Measurements from ENCODE around the gene PDIA6.

The PDIA6 gene

GRCh38 chr2:10778724-10779115 is 33.9 kb downstream of the PDIA6 start:
- TF ChIP-seq POLR2AphosphoS5 (IDR thresholded peaks at IDR 0.05; ENCODE audit: low read depth, low read length) (no peak), TAF1 (IDR thresholded peaks at IDR 0.05; ENCODE audit: low read depth, low read length) (no peak), PAX5 (IDR thresholded peaks at IDR 0.05; ENCODE audit: insufficient read depth, low read length, severe bottlenecking) (no peak), POU2F2 (IDR thresholded peaks at IDR 0.05; ENCODE audit: low read depth, low read length) (no peak), POLR2A (IDR thresholded peaks at IDR 0.05; ENCODE audit: low read depth, low read length) (no peak), SPI1 (IDR thresholded peaks at IDR 0.05; ENCODE audit: low read depth, low read length) (no peak)
- DNase-seq (ENCODE audit: insufficient read length, low spot score) (no peak), FAIRE-seq (no peak)

- TF ChIP-seq SPI1 (IDR thresholded peaks at IDR 0.05; ENCODE audit: low read depth, low read length): no peak
- TF ChIP-seq PAX5 (IDR thresholded peaks at IDR 0.05; ENCODE audit: insufficient read depth, low read length, severe bottlenecking): no peak
- no peak for TF ChIP-seq TAF1 (IDR thresholded peaks at IDR 0.05; ENCODE audit: low read depth, low read length)
- TF ChIP-seq POLR2AphosphoS5 (IDR thresholded peaks at IDR 0.05; ENCODE audit: low read depth, low read length): no peak
- no peak for TF ChIP-seq POLR2A (IDR thresholded peaks at IDR 0.05; ENCODE audit: low read depth, low read length)
- no peak for TF ChIP-seq POU2F2 (IDR thresholded peaks at IDR 0.05; ENCODE audit: low read depth, low read length)
- DNase-seq (ENCODE audit: insufficient read length, low spot score) (no peak), FAIRE-seq (no peak)
Observed at GRCh38 chr2:10777842-10778723, 34.5 kb downstream of the PDIA6 start.

- TF ChIP-seq POLR2AphosphoS5 (IDR thresholded peaks at IDR 0.05; ENCODE audit: low read depth, low read length) (no peak), POLR2A (IDR thresholded peaks at IDR 0.05; ENCODE audit: low read depth, low read length) (no peak)
- DNase-seq (ENCODE audit: insufficient read length, low spot score): no peak
- no peak for FAIRE-seq
Observed at GRCh38 chr2:10777111-10777841, 35.3 kb downstream of the PDIA6 start.

- DNase-seq (ENCODE audit: insufficient read length, low spot score): no peak
- no peak for FAIRE-seq
- TF ChIP-seq POLR2AphosphoS5 (IDR thresholded peaks at IDR 0.05; ENCODE audit: low read depth, low read length) (no peak), POLR2A (IDR thresholded peaks at IDR 0.05; ENCODE audit: low read depth, low read length) (no peak), POU2F2 (IDR thresholded peaks at IDR 0.05; ENCODE audit: low read depth, low read length) (no peak), SPI1 (IDR thresholded peaks at IDR 0.05; ENCODE audit: low read depth, low read length) (no peak), TAF1 (IDR thresholded peaks at IDR 0.05; ENCODE audit: low read depth, low read length) (no peak), PAX5 (IDR thresholded peaks at IDR 0.05; ENCODE audit: insufficient read depth, low read length, severe bottlenecking) (no peak)
Observed at GRCh38 chr2:10776231-10776977, 36.2 kb downstream of the PDIA6 start.

GRCh38 chr2:10775831-10776230 is 36.8 kb downstream of the PDIA6 start:
- no peak for TF ChIP-seq POLR2A (IDR thresholded peaks at IDR 0.05; ENCODE audit: low read depth, low read length)
- no peak for TF ChIP-seq SPI1 (IDR thresholded peaks at IDR 0.05; ENCODE audit: low read depth, low read length)
- no peak for TF ChIP-seq POU2F2 (IDR thresholded peaks at IDR 0.05; ENCODE audit: low read depth, low read length)
- no peak for TF ChIP-seq TAF1 (IDR thresholded peaks at IDR 0.05; ENCODE audit: low read depth, low read length)
- no peak for TF ChIP-seq POLR2AphosphoS5 (IDR thresholded peaks at IDR 0.05; ENCODE audit: low read depth, low read length)
- TF ChIP-seq PAX5 (IDR thresholded peaks at IDR 0.05; ENCODE audit: insufficient read depth, low read length, severe bottlenecking): no peak
- FAIRE-seq (no peak), DNase-seq (ENCODE audit: insufficient read length, low spot score) (no peak)

GRCh38 chr2:10775021-10775780 is 37.4 kb downstream of the PDIA6 start:
- no peak for DNase-seq (ENCODE audit: insufficient read length, low spot score)
- FAIRE-seq: no peak

GRCh38 chr2:10774394-10774793 is 38.2 kb downstream of the PDIA6 start:
- DNase-seq (ENCODE audit: insufficient read length, low spot score) (no peak), FAIRE-seq (no peak)
- TF ChIP-seq PAX5 (IDR thresholded peaks at IDR 0.05; ENCODE audit: insufficient read depth, low read length, severe bottlenecking): no peak

More at GRCh38 chr2:10775021-10775780, 37.4 kb downstream of the PDIA6 start:
- TF ChIP-seq PAX5 (IDR thresholded peaks at IDR 0.05; ENCODE audit: insufficient read depth, low read length, severe bottlenecking) (no peak), POU2F2 (IDR thresholded peaks at IDR 0.05; ENCODE audit: low read depth, low read length) (no peak), POLR2A (IDR thresholded peaks at IDR 0.05; ENCODE audit: low read depth, low read length) (no peak), SPI1 (IDR thresholded peaks at IDR 0.05; ENCODE audit: low read depth, low read length) (no peak)

GRCh38 chr2:10773821-10774341 is 38.7 kb downstream of the PDIA6 start:
- DNase-seq (ENCODE audit: insufficient read length, low spot score) (no peak), FAIRE-seq (no peak)
- no peak for TF ChIP-seq TAF1 (IDR thresholded peaks at IDR 0.05; ENCODE audit: low read depth, low read length)
- TF ChIP-seq POU2F2 (IDR thresholded peaks at IDR 0.05; ENCODE audit: low read depth, low read length): no peak
- no peak for TF ChIP-seq POLR2A (IDR thresholded peaks at IDR 0.05; ENCODE audit: low read depth, low read length)
- no peak for TF ChIP-seq PAX5 (IDR thresholded peaks at IDR 0.05; ENCODE audit: insufficient read depth, low read length, severe bottlenecking)
- TF ChIP-seq SPI1 (IDR thresholded peaks at IDR 0.05; ENCODE audit: low read depth, low read length): no peak
- no peak for TF ChIP-seq POLR2AphosphoS5 (IDR thresholded peaks at IDR 0.05; ENCODE audit: low read depth, low read length)

GRCh38 chr2:10772868-10773215 is 39.7 kb downstream of the PDIA6 start:
- DNase-seq (ENCODE audit: insufficient read length, low spot score) (no peak), FAIRE-seq (no peak)
- no peak for TF ChIP-seq TAF1 (IDR thresholded peaks at IDR 0.05; ENCODE audit: low read depth, low read length)

Measured in GM12891 (cell line).